Liver (tissue), 9 donors: ENCODE measurements around the gene TUBGCP5. TPM values are rescaled to one million over a fixed set of nuclear protein-coding genes. Genes with fewer than 3 reads are reported as not detected.
A peak's percentile ranks its signal among the peaks of the same experiment; 100 is the strongest.
"Not testable (repeated sequence)": the region's sequence is repeated elsewhere in the genome, so short reads cannot be mapped to it uniquely, and the experiment has no call there.

Experiments used
- DNase-seq: peaks from one replicate; pipeline ENCODE4 v3.0.0-alpha.2; 2017; ENCODE audit warnings: low spot score
- H3K27ac ChIP-seq, 2 donors: one replicate each; pipeline ENCODE4 v1.7.0; 2013; ENCODE audit warnings: inconsistent platforms in 2 of 2, low read length in 2 of 2, control low read depth in 1 of 2, low read depth in 1 of 2, mild to moderate bottlenecking in 1 of 2
- H3K27me3 ChIP-seq, 4 donors: one replicate each; pipeline versions ENCODE4 v1.6.1 to v1.7.0; 2013; ENCODE audit warnings: low read length in 3 of 4, inconsistent platforms in 1 of 4, mild to moderate bottlenecking in 1 of 4, moderate library complexity in 1 of 4; ENCODE audit not compliant: control insufficient read depth in 4 of 4, insufficient read depth in 4 of 4
- H3K36me3 ChIP-seq, 4 donors: one replicate each; pipeline versions ENCODE4 v1.6.1 to v1.7.0; 2013; ENCODE audit warnings: low read length in 3 of 4, mild to moderate bottlenecking in 3 of 4, low read depth in 1 of 4, moderate library complexity in 1 of 4; ENCODE audit not compliant: control insufficient read depth in 4 of 4, insufficient read depth in 3 of 4
- H3K4me1 ChIP-seq, 4 donors: one replicate each; pipeline versions ENCODE4 v1.6.1 to v1.7.0; 2013; ENCODE audit warnings: low read length in 3 of 4, mild to moderate bottlenecking in 3 of 4, moderate library complexity in 1 of 4; ENCODE audit not compliant: control insufficient read depth in 4 of 4, insufficient read depth in 4 of 4
- H3K4me3 ChIP-seq, 3 donors: one replicate each; pipeline versions ENCODE4 v1.6.1 to v1.7.0; 2013; ENCODE audit warnings: low read length in 3 of 3, control low read depth in 1 of 3, low read depth in 1 of 3, mild to moderate bottlenecking in 1 of 3
- H3K9ac ChIP-seq, 2 donors: one replicate each; pipeline ENCODE4 v1.7.0; 2013; ENCODE audit warnings: low read length in 2 of 2, mild to moderate bottlenecking in 2 of 2, moderate library complexity in 2 of 2, control low read depth in 1 of 2, low read depth in 1 of 2
- H3K9me3 ChIP-seq, 4 donors: one replicate each; pipeline versions ENCODE4 v1.6.1 to v1.7.0; 2013; ENCODE audit warnings: low read length in 3 of 4; ENCODE audit not compliant: control insufficient read depth in 4 of 4
- CTCF ChIP-seq: fragments of 150-350 bp; IDR thresholded peaks from 2 replicates; pipeline ENCODE4 v1.5.1; 2017; ENCODE audit warnings: improper control_type of control experiment, low read depth, low read length; ENCODE audit not compliant: missing input control
- FOXA1 ChIP-seq: IDR thresholded peaks from 2 replicates; pipeline ENCODE4 v1.6.1; 2016; ENCODE audit warnings: antibody characterized with exemption
- GABPA ChIP-seq, 2 donors: IDR thresholded peaks in 1 of 2; conservative IDR thresholded peaks in 1 of 2; 2 replicates each; pipeline ENCODE4 v1.6.1; 2016; ENCODE audit warnings: antibody characterized with exemption in 2 of 2, mild to moderate bottlenecking in 1 of 2, moderate library complexity in 1 of 2
- HNF4A ChIP-seq, 2 donors: conservative IDR thresholded peaks; 2 replicates each; pipeline ENCODE4 v1.6.1; 2016; ENCODE audit warnings: antibody characterized with exemption in 2 of 2, mild to moderate bottlenecking in 2 of 2
- HNF4G ChIP-seq: IDR thresholded peaks from 2 replicates; pipeline ENCODE4 v1.6.1; 2016; ENCODE audit warnings: antibody characterized with exemption
- JUND ChIP-seq, 2 donors: IDR thresholded peaks; 2 replicates each; pipeline ENCODE4 v1.6.1; 2016; ENCODE audit warnings: antibody characterized with exemption in 2 of 2
- NR2F2 ChIP-seq: IDR thresholded peaks from 2 replicates; pipeline ENCODE4 v1.6.1; 2016; ENCODE audit warnings: antibody characterized with exemption
- RAD21 ChIP-seq, 2 donors: IDR thresholded peaks; 2 replicates each; pipeline ENCODE4 v1.6.1; 2016; ENCODE audit warnings: antibody characterized with exemption in 2 of 2, mild to moderate bottlenecking in 2 of 2
- REST ChIP-seq: IDR thresholded peaks from 2 replicates; pipeline ENCODE4 v1.6.1; 2016; ENCODE audit warnings: antibody characterized with exemption, mild to moderate bottlenecking
- SP1 ChIP-seq: IDR thresholded peaks from 2 replicates; pipeline ENCODE4 v1.6.1; 2018; ENCODE audit warnings: antibody characterized with exemption, mild to moderate bottlenecking
- TAF1 ChIP-seq: conservative IDR thresholded peaks from 2 replicates; pipeline ENCODE4 v1.6.1; 2016; ENCODE audit warnings: antibody characterized with exemption, mild to moderate bottlenecking
- YY1 ChIP-seq: IDR thresholded peaks from 2 replicates; pipeline ENCODE4 v1.6.1; 2016; ENCODE audit warnings: antibody characterized with exemption, mild to moderate bottlenecking
- ZBTB33 ChIP-seq: IDR thresholded peaks from 2 replicates; pipeline ENCODE4 v1.6.1; 2016; ENCODE audit warnings: antibody characterized with exemption
- WGBS: extraction: QIAGEN DNeasy Blood & Tissue Kit; methylation state at CpG from one replicate; pipeline ENCODE4 v1.1.7; 2013; 5-methylcytosine and 5-hydroxymethylcytosine counted together
- polyA plus RNA-seq, 2 donors: library from polyadenylated mRNA; stranded (reverse) in 1 of 2; unstranded in 1 of 2; fragments of 200-250 nt in 1 of 2; fragments of >200 nt in 1 of 2; fragmentation: Nextera tagmentation in 1 of 2; extraction: Ambion mirVana in 1 of 2; gene quantifications; one replicate each; pipeline versions ENCODE4 v1.2.1 to v1.2.3, GENCODE V29; 2013 to 2015
- total RNA-seq, 2 donors: library from RNA; depleted of rRNA; stranded (reverse); fragments of >200 nt; gene quantifications; one replicate each; pipeline ENCODE4 v1.2.3, GENCODE V29; 2014
- donor health status: healthy.
- donor health status: healthy.
- donor health status: healthy.
- donor health status: healthy.
- donor health status: healthy.

The TUBGCP5 gene
- total RNA-seq (10 to 100 TPM in 1 of 2 donors, 1 to 10 TPM in 1; 7.3 to 17.3 TPM), polyA plus RNA-seq (1 to 10 TPM; 5.5 to 7.6 TPM)

- TF ChIP-seq SP1: peak; percentile 44
- no peak for TF ChIP-seq HNF4G
- TF ChIP-seq HNF4A (conservative IDR thresholded peaks at IDR 0.05): no peak
- TF ChIP-seq YY1: peak; percentile 93
- no peak for TF ChIP-seq GABPA (IDR thresholded peaks at IDR 0.05 in 1 of 2, conservative IDR thresholded peaks at IDR 0.05 in 1 of 2)
- peak; percentile 66 for TF ChIP-seq TAF1
- TF ChIP-seq REST: no peak
- no peak for TF ChIP-seq NR2F2
- peak; percentile 100 for TF ChIP-seq ZBTB33
- TF ChIP-seq CTCF: peak; percentile 51
- TF ChIP-seq RAD21 (IDR thresholded peaks at IDR 0.05): peak in 1 of 2 donors; percentile 36
- peak within 1 kb of the TSS; percentile 71 to 73 for H3K27ac ChIP-seq
- under 1% methylated on average over 92 of the region's 92 CpGs for WGBS
- peak within 1 kb of the TSS; percentile 79 to 99 (median 92) for H3K4me3 ChIP-seq
- H3K9ac ChIP-seq: peak within 1 kb of the TSS; percentile 41 to 62
- H3K36me3 ChIP-seq: peaks cover 0 to 4% (median 0%) of the 10 kb centered on the region in 4 donors
- peak; percentile 92 for DNase-seq
- H3K27me3 ChIP-seq: no peaks in the 10 kb centered on the region
- no peaks in the 10 kb centered on the region for H3K9me3 ChIP-seq
- H3K4me1 ChIP-seq: peaks cover 0 to 15% (median 8%) of the 10 kb centered on the region in 4 donors
Measured at GRCh38 chr15:23039143-23039916, at the start of gene TUBGCP5. Gene TUBGCP5, minus strand, starts transcription at chr15:23039569. Its CDS starts 26 bp downstream, at chr15:23039543.

- H3K9ac ChIP-seq: no peak overlapping the region
- H3K36me3 ChIP-seq: no peaks in the 10 kb centered on the region
- 88% methylated on average over 1 of the region's 1 CpG for WGBS
- no peak overlapping the region for H3K4me3 ChIP-seq
- H3K27ac ChIP-seq: no peak overlapping the region
- H3K4me1 ChIP-seq: no peaks in the 10 kb centered on the region
- no peaks in the 10 kb centered on the region for H3K9me3 ChIP-seq
- peaks cover 0 to 3% (median 0%) of the 10 kb centered on the region in 4 donors for H3K27me3 ChIP-seq
- no peak for DNase-seq
- no peak for TF ChIP-seq ZBTB33
- TF ChIP-seq FOXA1: no peak
- TF ChIP-seq JUND (IDR thresholded peaks at IDR 0.05): no peak
- TF ChIP-seq TAF1: no peak
- no peak for TF ChIP-seq HNF4A (conservative IDR thresholded peaks at IDR 0.05)
Measured at GRCh38 chr15:23083115-23083514, 43.7 kb upstream of the TUBGCP5 start.

- not testable (repeated sequence) for DNase-seq, H3K27me3 ChIP-seq, H3K9me3 ChIP-seq, H3K36me3 ChIP-seq, H3K9ac ChIP-seq, H3K4me1 ChIP-seq, H3K4me3 ChIP-seq, H3K27ac ChIP-seq
- 58% methylated on average over 8 of the region's 8 CpGs for WGBS
Measured at GRCh38 chr15:23081996-23082737, 42.8 kb upstream of the TUBGCP5 start.
